Tibial nerve (tissue), 3 donors: ENCODE data around the gene FLVCR2.

Experiments
- POLR2A ChIP-seq, 2 donors: fragments of 450-650 bp; IDR thresholded peaks; one replicate each; pipeline ENCODE4 v1.6.1; 2017; ENCODE audit warnings: antibody characterized with exemption in 2 of 2, mild to moderate bottlenecking in 2 of 2, moderate library complexity in 2 of 2
- TF ChIP-seq, protein P1 (sequence below), 5 experiments: fragments of 200-600 bp in 3 of 5; fragments of 450-650 bp in 2 of 5; sonication (generic) in 3 of 5; IDR thresholded peaks; one replicate each; pipeline ENCODE4 v1.5.1; 2016 to 2019; ENCODE audit warnings: antibody characterized with exemption in 5 of 5, mild to moderate bottlenecking in 3 of 5, moderate library complexity in 2 of 5

DNA sequence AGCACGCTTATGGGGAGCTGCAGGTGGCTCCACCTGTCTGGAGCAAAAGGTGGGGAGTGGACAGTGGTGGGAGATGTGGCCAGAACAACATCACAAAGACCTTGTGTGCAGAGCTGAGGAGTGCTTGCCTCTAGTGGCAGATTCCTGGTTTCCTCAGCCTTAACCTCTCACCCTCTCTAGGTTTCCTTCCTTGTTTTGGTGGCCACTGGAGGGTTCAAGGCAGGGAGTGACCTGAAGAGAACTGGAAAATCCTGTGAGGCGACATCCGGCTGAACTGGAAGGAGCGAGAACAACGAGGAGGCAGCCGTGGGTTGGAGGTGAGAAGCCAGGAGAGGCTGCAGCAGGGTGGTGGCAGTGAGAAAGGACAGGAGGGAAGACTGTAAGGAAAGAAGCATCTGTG, 6.3 kb upstream of the FLVCR2 start:
- TF ChIP-seq, protein P1, sequence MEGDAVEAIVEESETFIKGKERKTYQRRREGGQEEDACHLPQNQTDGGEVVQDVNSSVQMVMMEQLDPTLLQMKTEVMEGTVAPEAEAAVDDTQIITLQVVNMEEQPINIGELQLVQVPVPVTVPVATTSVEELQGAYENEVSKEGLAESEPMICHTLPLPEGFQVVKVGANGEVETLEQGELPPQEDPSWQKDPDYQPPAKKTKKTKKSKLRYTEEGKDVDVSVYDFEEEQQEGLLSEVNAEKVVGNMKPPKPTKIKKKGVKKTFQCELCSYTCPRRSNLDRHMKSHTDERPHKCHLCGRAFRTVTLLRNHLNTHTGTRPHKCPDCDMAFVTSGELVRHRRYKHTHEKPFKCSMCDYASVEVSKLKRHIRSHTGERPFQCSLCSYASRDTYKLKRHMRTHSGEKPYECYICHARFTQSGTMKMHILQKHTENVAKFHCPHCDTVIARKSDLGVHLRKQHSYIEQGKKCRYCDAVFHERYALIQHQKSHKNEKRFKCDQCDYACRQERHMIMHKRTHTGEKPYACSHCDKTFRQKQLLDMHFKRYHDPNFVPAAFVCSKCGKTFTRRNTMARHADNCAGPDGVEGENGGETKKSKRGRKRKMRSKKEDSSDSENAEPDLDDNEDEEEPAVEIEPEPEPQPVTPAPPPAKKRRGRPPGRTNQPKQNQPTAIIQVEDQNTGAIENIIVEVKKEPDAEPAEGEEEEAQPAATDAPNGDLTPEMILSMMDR (IDR thresholded peaks at IDR 0.05), result no peak
- no peak for TF ChIP-seq POLR2A (IDR thresholded peaks at IDR 0.05)
